CD4-positive, alpha-beta T cell (primary cell): ENCODE measurements around the gene TMEM213. TPM values are rescaled to one million over a fixed set of nuclear protein-coding genes. Genes with fewer than 3 reads are reported as not detected.

Experiments
- ATAC-seq: fragments of 200-7000 bp; cut with Tn5 transposase; one replicate; pipeline ENCODE4 v1.10.0; 2022; ENCODE audit warnings: mild to moderate bottlenecking; ENCODE audit not compliant: poor library complexity
- CTCF ChIA-PET: fragments of 350-600 bp; sonication (Branson Sonifier 250); formaldehyde crosslinking; loops from one replicate; lab custom pipeline; 2021; ENCODE audit warnings: antibody characterized with exemption, inconsistent platforms; lab: Charles Lee
- POLR2A ChIA-PET: fragments of 350-600 bp; sonication (Branson Sonifier 250); formaldehyde crosslinking; loops from one replicate; lab custom pipeline; 2021; ENCODE audit warnings: antibody characterized with exemption, inconsistent platforms; lab: Charles Lee
- DNase-seq, 14 experiments: peaks; one replicate each; pipeline ENCODE4 v3.0.0-alpha.2; 2013 to 2020; ENCODE audit warnings: mixed read lengths in 2 of 14
- H3K27ac ChIP-seq, 2 donors: one replicate each; pipeline versions ENCODE4 v1.5.1 to v1.7.0; 2013; ENCODE audit warnings: low read length in 2 of 2, low read depth in 1 of 2, mild to moderate bottlenecking in 1 of 2
- H3K27me3 ChIP-seq, 2 experiments: 1 replicate in 1 of 2; 2 replicates in 1 of 2; pipeline versions ENCODE4 v1.6.1 to v1.7.0; 2013; ENCODE audit warnings: low read length in 2 of 2, control low read depth in 1 of 2, mild to moderate bottlenecking in 1 of 2, moderate library complexity in 1 of 2; ENCODE audit not compliant: insufficient read depth in 2 of 2, control insufficient read depth in 1 of 2
- H3K36me3 ChIP-seq: one replicate; pipeline ENCODE4 v1.6.1; 2013; ENCODE audit warnings: low read length, control low read depth; ENCODE audit not compliant: insufficient read depth
- H3K4me1 ChIP-seq: one replicate; pipeline ENCODE4 v1.6.1; 2013; ENCODE audit warnings: low read length, control low read depth; ENCODE audit not compliant: insufficient read depth
- H3K4me3 ChIP-seq: one replicate; pipeline ENCODE4 v1.5.1; 2013; ENCODE audit warnings: mild to moderate bottlenecking, low read length, moderate library complexity
- H3K9me3 ChIP-seq, 2 experiments: 1 replicate in 1 of 2; 2 replicates in 1 of 2; pipeline versions ENCODE4 v1.6.1 to v1.7.0; 2013; ENCODE audit warnings: low read length in 2 of 2, mild to moderate bottlenecking in 2 of 2, control low read depth in 1 of 2, moderate library complexity in 1 of 2; ENCODE audit not compliant: control insufficient read depth in 1 of 2, insufficient read depth in 1 of 2
- H3K27ac Mint-ChIP-seq: one replicate; pipeline ENCODE4 v1.8.0; 2020; ENCODE audit warnings: mixed read lengths
- H3K27me3 Mint-ChIP-seq: one replicate; pipeline ENCODE4 v1.8.0; 2021; ENCODE audit warnings: mixed read lengths
- H3K36me3 Mint-ChIP-seq: one replicate; pipeline ENCODE4 v1.8.0; 2021; ENCODE audit warnings: low read depth, mixed read lengths
- H3K4me1 Mint-ChIP-seq: one replicate; pipeline ENCODE4 v1.8.0; 2021; ENCODE audit warnings: low read depth, mixed read lengths
- H3K4me3 Mint-ChIP-seq: one replicate; pipeline ENCODE4 v1.8.0; 2020; ENCODE audit warnings: mild to moderate bottlenecking, mixed read lengths
- H3K9me3 Mint-ChIP-seq: one replicate; pipeline ENCODE4 v1.8.0; 2020; ENCODE audit warnings: mixed read lengths
- intact Hi-C, 2 experiments: fragments of 100-400 bp; cut with DNase I in 1 of 2; cut with micrococcal nuclease in 1 of 2; formaldehyde crosslinking; loops; one replicate each; pipeline versions ENCODE4 v1.15.1 to v1.9.0; 2023 to 2025; cut with DNase I, micrococcal nuclease
- total RNA-seq, 174 experiments: library from RNA in 2 of 174; stranded (reverse) in 2 of 174; gene quantifications; one replicate each; pipeline ENCODE4 v1.2.3 and lab custom pipeline; 2021 to 2026
- TF ChIP-seq, protein P1 (sequence below): fragments of 200-600 bp; IDR thresholded peaks from one replicate; pipeline ENCODE4 v1.8.0; 2022; ENCODE audit warnings: antibody characterized with exemption, mild to moderate bottlenecking

TMEM213 gene
- total RNA-seq, 2 experiments from 2014 or later = not detected

DNA sequence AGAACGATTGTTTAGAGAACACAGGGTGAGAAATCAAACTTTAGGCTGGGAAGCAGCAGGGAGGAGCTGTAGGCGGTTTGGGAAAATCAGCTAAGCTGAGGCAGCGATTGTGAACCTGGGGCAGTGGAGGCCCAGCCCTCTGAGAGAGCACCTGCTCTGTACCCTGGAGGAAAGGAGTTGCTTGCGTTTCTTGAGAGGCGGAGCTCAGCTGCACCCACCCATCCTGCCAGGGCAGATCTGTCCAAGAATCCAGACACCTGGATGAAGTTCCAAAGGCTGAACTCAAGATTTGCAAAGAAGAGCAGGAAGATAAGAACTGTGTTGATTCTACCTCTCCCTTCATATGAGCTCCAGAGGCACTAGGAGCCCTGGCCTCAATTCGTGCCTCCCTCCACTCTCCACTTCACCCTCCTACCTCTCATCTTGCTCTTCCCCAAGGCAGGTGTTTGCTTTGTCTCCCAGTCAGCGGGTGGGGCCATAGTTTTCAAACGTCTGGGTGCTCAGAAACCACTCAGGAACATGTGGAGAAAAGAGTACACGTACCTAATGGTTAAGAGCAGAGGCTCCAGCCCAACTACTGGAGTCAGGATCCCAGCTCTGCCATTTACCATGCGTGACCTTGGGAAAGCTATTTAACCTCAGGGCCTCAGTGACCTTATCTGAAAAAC lies 21.5 kb upstream of the TMEM213 start:
- intact Hi-C loops = no loop called here
- Histone ChIP-seq H3K36me3 (no peaks in the 10 kb centered on the region), H3K4me3 (no peak overlapping the region), H3K4me1 (no peaks in the 10 kb centered on the region), H3K9me3 (peaks cover 4 to 7% of the 10 kb centered on the region in 2 experiments), H3K27me3 (no peaks in the 10 kb centered on the region), H3K27ac (no peak overlapping the region)
- CTCF ChIA-PET = no interaction called here
- DNase-seq = no peak
- POLR2A ChIA-PET = no interaction called here
- no peak overlapping the region for H3K27ac Mint-ChIP-seq
- H3K4me3 Mint-ChIP-seq = no peak overlapping the region
- H3K36me3 Mint-ChIP-seq = no peaks in the 10 kb centered on the region
- peaks cover 2% of the 10 kb centered on the region for H3K9me3 Mint-ChIP-seq
- H3K27me3 Mint-ChIP-seq = no peaks in the 10 kb centered on the region
- no peak for ATAC-seq
- H3K4me1 Mint-ChIP-seq = no peaks in the 10 kb centered on the region
- TF ChIP-seq, protein P1, sequence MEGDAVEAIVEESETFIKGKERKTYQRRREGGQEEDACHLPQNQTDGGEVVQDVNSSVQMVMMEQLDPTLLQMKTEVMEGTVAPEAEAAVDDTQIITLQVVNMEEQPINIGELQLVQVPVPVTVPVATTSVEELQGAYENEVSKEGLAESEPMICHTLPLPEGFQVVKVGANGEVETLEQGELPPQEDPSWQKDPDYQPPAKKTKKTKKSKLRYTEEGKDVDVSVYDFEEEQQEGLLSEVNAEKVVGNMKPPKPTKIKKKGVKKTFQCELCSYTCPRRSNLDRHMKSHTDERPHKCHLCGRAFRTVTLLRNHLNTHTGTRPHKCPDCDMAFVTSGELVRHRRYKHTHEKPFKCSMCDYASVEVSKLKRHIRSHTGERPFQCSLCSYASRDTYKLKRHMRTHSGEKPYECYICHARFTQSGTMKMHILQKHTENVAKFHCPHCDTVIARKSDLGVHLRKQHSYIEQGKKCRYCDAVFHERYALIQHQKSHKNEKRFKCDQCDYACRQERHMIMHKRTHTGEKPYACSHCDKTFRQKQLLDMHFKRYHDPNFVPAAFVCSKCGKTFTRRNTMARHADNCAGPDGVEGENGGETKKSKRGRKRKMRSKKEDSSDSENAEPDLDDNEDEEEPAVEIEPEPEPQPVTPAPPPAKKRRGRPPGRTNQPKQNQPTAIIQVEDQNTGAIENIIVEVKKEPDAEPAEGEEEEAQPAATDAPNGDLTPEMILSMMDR = no peak

DNA sequence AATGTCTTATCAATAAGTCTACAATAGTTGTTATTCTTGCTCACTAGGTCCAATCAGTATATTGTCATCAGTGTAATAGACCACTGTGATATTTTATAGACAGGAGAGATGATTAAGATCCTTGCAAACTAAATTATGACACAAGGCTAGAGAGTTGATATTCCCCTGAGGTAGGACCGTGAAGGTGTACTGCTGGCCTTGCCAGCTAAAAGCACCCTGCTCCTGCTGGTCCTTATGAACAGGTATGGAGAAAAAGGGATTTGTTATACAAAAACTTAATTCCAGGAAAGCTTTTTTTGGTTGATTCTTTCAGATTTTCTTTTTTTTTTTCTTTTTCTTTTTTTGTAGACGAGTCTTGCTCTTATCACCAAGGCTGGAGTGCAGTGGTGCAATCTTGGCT lies 16.8 kb upstream of the TMEM213 start:
- intact Hi-C loops = no loop called here
- no peak for DNase-seq
- no peaks in the 10 kb centered on the region for H3K36me3 Mint-ChIP-seq

DNA sequence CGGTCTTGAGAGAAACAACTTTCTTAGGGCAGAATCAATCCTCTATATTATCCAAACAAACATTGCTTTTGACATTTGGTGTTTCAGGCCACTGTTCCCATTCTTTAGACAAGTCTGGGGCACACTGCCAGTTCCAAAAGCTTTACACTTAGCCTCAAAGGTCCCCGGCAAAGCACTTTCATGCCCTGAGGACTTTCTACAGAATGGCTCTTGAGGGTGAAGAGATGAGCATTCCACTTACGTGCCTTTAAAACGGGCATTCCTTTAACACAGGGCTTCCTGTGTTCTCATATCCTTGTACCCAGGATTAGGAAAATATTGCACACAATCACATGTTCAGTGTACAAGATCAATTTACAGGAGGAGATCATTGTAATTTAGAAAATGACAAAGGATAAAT lies 13.1 kb upstream of the TMEM213 start:
- H3K4me1 ChIP-seq = no peaks in the 10 kb centered on the region

More for the DNA sequence above, 16.8 kb upstream of the TMEM213 start:
- no peak for ATAC-seq
- ChIA-PET CTCF (no interaction called here), POLR2A (no interaction called here)
- no peak overlapping the region for H3K27ac Mint-ChIP-seq
- Histone ChIP-seq H3K9me3 (peaks cover 4 to 8% of the 10 kb centered on the region in 2 experiments), H3K4me3 (no peak overlapping the region), H3K36me3 (no peaks in the 10 kb centered on the region), H3K27ac (no peak overlapping the region), H3K4me1 (no peaks in the 10 kb centered on the region), H3K27me3 (no peaks in the 10 kb centered on the region)
- no peaks in the 10 kb centered on the region for H3K4me1 Mint-ChIP-seq
- TF ChIP-seq, protein P1 = no peak
- H3K4me3 Mint-ChIP-seq = no peak overlapping the region
- peaks cover 2% of the 10 kb centered on the region for H3K9me3 Mint-ChIP-seq
- peaks cover 5% of the 10 kb centered on the region for H3K27me3 Mint-ChIP-seq

More for the DNA sequence above, 13.1 kb upstream of the TMEM213 start:
- Mint-ChIP-seq H3K27me3 (peaks cover 14% of the 10 kb centered on the region), H3K27ac (no peak overlapping the region), H3K9me3 (peaks cover 6% of the 10 kb centered on the region), H3K4me3 (no peak overlapping the region), H3K4me1 (no peaks in the 10 kb centered on the region), H3K36me3 (no peaks in the 10 kb centered on the region)
- DNase-seq = no peak
- Histone ChIP-seq H3K9me3 (peaks cover 4 to 8% of the 10 kb centered on the region in 2 experiments), H3K36me3 (no peaks in the 10 kb centered on the region), H3K4me3 (no peak overlapping the region), H3K27ac (no peak overlapping the region), H3K27me3 (peaks cover 0 to 2% of the 10 kb centered on the region in 2 experiments)
- ChIA-PET POLR2A (no interaction called here), CTCF (interaction anchor here (0.7 kb wide), 1 partner anchor 53 kb away, joined by 3 read pairs; no protein-coding TSS in a partner anchor)
- TF ChIP-seq, protein P1 = no peak
- intact Hi-C loops = no loop called here
- no peak for ATAC-seq
